Activated naive CD8-positive, alpha-beta T cell treated with anti-CD3 and anti-CD28 coated beads for 36 hours (primary cell): ENCODE data around the gene MED15. TPM values are rescaled to one million over a fixed set of nuclear protein-coding genes. Genes with fewer than 3 reads are reported as not detected.
"Not testable (repeated sequence)": the region's sequence is repeated elsewhere in the genome, so short reads cannot be mapped to it uniquely, and the experiment has no call there.

Source experiments
- DNase-seq: peaks from one replicate; pipeline ENCODE4 v3.0.0; 2021
- H3K27ac Mint-ChIP-seq: one replicate; pipeline ENCODE4 v1.8.0; 2022; ENCODE audit warnings: mild to moderate bottlenecking, moderate library complexity, mixed read lengths
- H3K27me3 Mint-ChIP-seq: one replicate; pipeline ENCODE4 v1.8.0; 2022; ENCODE audit warnings: mild to moderate bottlenecking, mixed read lengths
- H3K36me3 Mint-ChIP-seq: one replicate; pipeline ENCODE4 v1.8.0; 2021; ENCODE audit warnings: mild to moderate bottlenecking, mixed read lengths
- H3K4me1 Mint-ChIP-seq: one replicate; pipeline ENCODE4 v1.8.0; 2021; ENCODE audit warnings: mixed read lengths
- H3K4me3 Mint-ChIP-seq: one replicate; pipeline ENCODE4 v1.8.0; 2022; ENCODE audit warnings: mild to moderate bottlenecking, moderate library complexity, mixed read lengths
- H3K9me3 Mint-ChIP-seq: one replicate; pipeline ENCODE4 v1.8.0; 2022; ENCODE audit warnings: mixed read lengths
- total RNA-seq, 2 experiments: library from RNA; stranded (reverse); gene quantifications; one replicate each; pipeline ENCODE4 v1.2.3, GENCODE V29; 2021

MED15 gene
- total RNA-seq, 2 experiments from 2014 or later = 91.1 to 91.8 TPM

- no peak for DNase-seq
- Mint-ChIP-seq H3K4me1 (peaks cover 10% of the 10 kb centered on the region), H3K27me3 (no peaks in the 10 kb centered on the region), H3K27ac (no peak overlapping the region), H3K9me3 (no peaks in the 10 kb centered on the region), H3K36me3 (no peaks in the 10 kb centered on the region), H3K4me3 (no peak overlapping the region)
Observed at GRCh38 chr22:20589614-20590476, 82.4 kb downstream of the MED15 start.

GRCh38 chr22:20590477-20591294, 83.3 kb downstream of the MED15 start:
- no peaks in the 10 kb centered on the region for H3K27me3 Mint-ChIP-seq
- no peak overlapping the region for H3K4me3 Mint-ChIP-seq
- no peak for DNase-seq
- H3K4me1 Mint-ChIP-seq = peaks cover 10% of the 10 kb centered on the region
- no peaks in the 10 kb centered on the region for H3K9me3 Mint-ChIP-seq
- H3K36me3 Mint-ChIP-seq = no peaks in the 10 kb centered on the region
- no peak overlapping the region for H3K27ac Mint-ChIP-seq

GRCh38 chr22:20591295-20591645, 83.9 kb downstream of the MED15 start:
- no peak for DNase-seq
- Mint-ChIP-seq H3K9me3 (no peaks in the 10 kb centered on the region), H3K27me3 (no peaks in the 10 kb centered on the region), H3K4me1 (peaks cover 10% of the 10 kb centered on the region), H3K27ac (no peak overlapping the region), H3K4me3 (no peak overlapping the region), H3K36me3 (no peaks in the 10 kb centered on the region)

DNA sequence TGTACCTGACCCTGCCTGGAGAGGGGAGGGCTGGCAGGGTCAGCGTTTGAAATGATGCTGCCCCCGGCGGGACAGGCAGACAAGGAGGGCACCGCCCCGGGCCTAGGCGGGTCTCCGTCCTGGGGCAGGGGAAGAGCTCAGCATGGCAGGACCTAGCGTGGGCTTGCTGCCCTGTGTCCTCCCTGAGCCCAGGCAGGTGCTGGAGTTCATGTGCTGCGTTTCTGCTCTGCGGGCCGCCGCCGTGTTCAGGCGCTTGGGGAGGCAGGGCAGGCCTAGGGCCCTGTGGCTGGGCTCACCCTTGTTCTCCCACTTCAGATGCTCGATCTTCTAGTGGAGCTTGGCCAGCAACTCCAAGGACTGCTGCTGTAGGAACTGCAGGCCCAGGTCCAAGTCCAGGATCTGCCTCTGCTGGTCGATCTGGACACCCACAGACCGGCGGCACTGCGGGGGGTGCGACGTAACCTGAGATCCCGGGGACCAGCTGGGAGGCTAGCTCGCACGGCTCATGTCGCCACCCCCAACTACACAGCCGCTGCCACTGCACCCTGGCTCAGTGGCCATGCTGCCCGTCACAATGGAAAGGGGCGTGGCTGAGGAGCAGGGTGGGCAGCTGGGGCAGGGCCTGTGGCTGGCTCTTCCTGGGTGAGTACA, 84.4 kb downstream of the MED15 start:
- no peaks in the 10 kb centered on the region for H3K36me3 Mint-ChIP-seq
- no peaks in the 10 kb centered on the region for H3K27me3 Mint-ChIP-seq
- H3K4me1 Mint-ChIP-seq = peaks cover 8% of the 10 kb centered on the region
- H3K27ac Mint-ChIP-seq = no peak overlapping the region
- H3K9me3 Mint-ChIP-seq = no peaks in the 10 kb centered on the region
- no peak overlapping the region for H3K4me3 Mint-ChIP-seq
- no peak for DNase-seq

GRCh38 chr22:20594038-20594437, 86.6 kb downstream of the MED15 start:
- H3K27ac Mint-ChIP-seq = peak overlapping the region; percentile 61
- H3K4me3 Mint-ChIP-seq, H3K9me3 Mint-ChIP-seq, H3K27me3 Mint-ChIP-seq, DNase-seq, H3K4me1 Mint-ChIP-seq, H3K36me3 Mint-ChIP-seq: not testable (repeated sequence)

GRCh38 chr22:20594486-20594885, 87.1 kb downstream of the MED15 start:
- H3K9me3 Mint-ChIP-seq, H3K36me3 Mint-ChIP-seq, H3K4me1 Mint-ChIP-seq, H3K27me3 Mint-ChIP-seq, H3K4me3 Mint-ChIP-seq, DNase-seq, H3K27ac Mint-ChIP-seq: not testable (repeated sequence)

DNA sequence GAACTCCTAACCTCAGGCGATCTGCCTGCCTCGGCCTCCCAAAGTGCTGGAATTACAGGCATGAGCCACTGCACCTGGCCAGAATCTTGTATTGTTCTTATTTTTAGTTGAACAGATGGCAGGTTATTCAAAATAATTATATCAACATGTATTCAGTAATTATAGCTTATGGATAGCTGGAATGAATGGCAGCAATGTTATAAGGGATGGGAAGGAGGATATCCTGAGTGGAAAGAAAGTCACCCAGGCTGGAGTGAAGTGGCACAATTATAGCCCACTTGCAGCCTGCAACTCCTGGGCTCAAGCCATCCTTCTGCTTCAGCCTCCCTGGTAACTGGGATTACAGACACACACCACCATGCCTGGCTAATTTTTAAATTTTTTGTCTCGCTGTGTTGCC, 88.1 kb downstream of the MED15 start:
- Mint-ChIP-seq H3K27me3 (no peaks in the 10 kb centered on the region), H3K36me3 (no peaks in the 10 kb centered on the region), H3K27ac (no peak overlapping the region), H3K4me3 (no peak overlapping the region), H3K4me1 (peaks cover 4% of the 10 kb centered on the region), H3K9me3 (no peaks in the 10 kb centered on the region)
- no peak for DNase-seq

DNA sequence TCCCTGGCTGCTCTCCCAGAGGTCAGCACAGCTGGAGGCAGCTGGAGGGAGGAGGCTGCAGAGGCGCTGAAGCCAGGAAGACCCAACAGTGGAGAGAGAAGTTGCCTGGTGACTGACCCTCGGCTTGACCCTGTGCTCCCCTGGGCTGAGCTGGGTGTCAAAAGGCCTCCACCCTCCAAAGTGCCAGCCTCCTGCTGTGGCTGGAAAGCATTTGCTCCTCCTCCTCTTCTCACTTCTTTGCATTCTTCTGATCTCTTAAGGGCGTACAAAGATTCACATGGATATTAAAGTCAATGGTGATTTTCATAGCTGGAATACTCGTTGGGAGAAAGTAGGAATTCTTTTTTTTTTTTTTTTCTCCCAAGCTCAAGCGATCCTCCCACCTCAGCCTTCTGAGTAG, 91.7 kb downstream of the MED15 start:
- H3K27me3 Mint-ChIP-seq = no peaks in the 10 kb centered on the region
- H3K9me3 Mint-ChIP-seq = no peaks in the 10 kb centered on the region
- no peaks in the 10 kb centered on the region for H3K36me3 Mint-ChIP-seq
- no peaks in the 10 kb centered on the region for H3K4me1 Mint-ChIP-seq
- no peak for DNase-seq
- H3K4me3 Mint-ChIP-seq = no peak overlapping the region
- no peak overlapping the region for H3K27ac Mint-ChIP-seq

- no peaks in the 10 kb centered on the region for H3K9me3 Mint-ChIP-seq
- no peaks in the 10 kb centered on the region for H3K36me3 Mint-ChIP-seq
- no peak for DNase-seq
- H3K27me3 Mint-ChIP-seq = no peaks in the 10 kb centered on the region
- no peak overlapping the region for H3K4me3 Mint-ChIP-seq
- no peak overlapping the region for H3K27ac Mint-ChIP-seq
- no peaks in the 10 kb centered on the region for H3K4me1 Mint-ChIP-seq
Observed at GRCh38 chr22:20600137-20600673, 92.8 kb downstream of the MED15 start.

- H3K4me3 Mint-ChIP-seq = no peak overlapping the region
- H3K27ac Mint-ChIP-seq = no peak overlapping the region
- H3K27me3 Mint-ChIP-seq = no peaks in the 10 kb centered on the region
- H3K9me3 Mint-ChIP-seq = no peaks in the 10 kb centered on the region
- no peaks in the 10 kb centered on the region for H3K36me3 Mint-ChIP-seq
- H3K4me1 Mint-ChIP-seq = peaks cover 6% of the 10 kb centered on the region
- DNase-seq = no peak
Observed at GRCh38 chr22:20601308-20601707, 93.9 kb downstream of the MED15 start.

GRCh38 chr22:20602609-20603164, 95.3 kb downstream of the MED15 start:
- Mint-ChIP-seq H3K36me3 (no peaks in the 10 kb centered on the region), H3K27ac (no peak overlapping the region), H3K27me3 (no peaks in the 10 kb centered on the region), H3K9me3 (no peaks in the 10 kb centered on the region), H3K4me1 (peaks cover 8% of the 10 kb centered on the region), H3K4me3 (no peak overlapping the region)
- DNase-seq = no peak

GRCh38 chr22:20604092-20604747, 96.8 kb downstream of the MED15 start:
- no peak for DNase-seq
- Mint-ChIP-seq H3K27ac (no peak overlapping the region), H3K36me3 (no peaks in the 10 kb centered on the region), H3K27me3 (no peaks in the 10 kb centered on the region), H3K4me3 (no peak overlapping the region), H3K4me1 (peaks cover 8% of the 10 kb centered on the region), H3K9me3 (no peaks in the 10 kb centered on the region)

DNA sequence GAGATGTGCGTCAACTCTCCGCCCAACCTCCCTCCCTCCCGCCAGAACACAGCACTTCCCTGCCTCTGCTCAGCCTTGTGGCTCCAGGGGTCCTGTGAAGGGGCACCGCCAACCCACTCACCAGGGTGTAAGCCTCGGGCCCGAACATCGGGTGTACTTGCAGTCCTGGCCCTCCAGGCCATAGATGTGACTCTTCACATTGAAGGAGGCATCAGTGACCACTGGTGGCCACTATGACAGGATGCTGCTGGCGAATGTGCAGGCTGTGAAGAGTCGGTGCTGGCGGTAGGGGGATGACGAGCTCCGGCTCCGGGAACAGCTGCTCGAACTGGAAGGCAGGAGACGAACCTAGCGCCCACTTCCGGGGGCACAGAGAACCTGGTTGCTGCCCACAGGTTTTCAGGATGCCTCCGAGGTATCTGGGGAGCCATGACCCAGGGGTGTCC, 97.4 kb downstream of the MED15 start:
- H3K36me3 Mint-ChIP-seq = no peaks in the 10 kb centered on the region
- no peaks in the 10 kb centered on the region for H3K9me3 Mint-ChIP-seq
- no peaks in the 10 kb centered on the region for H3K27me3 Mint-ChIP-seq
- DNase-seq = no peak
- no peak overlapping the region for H3K27ac Mint-ChIP-seq
- peaks cover 8% of the 10 kb centered on the region for H3K4me1 Mint-ChIP-seq
- no peak overlapping the region for H3K4me3 Mint-ChIP-seq

- H3K27me3 Mint-ChIP-seq = no peaks in the 10 kb centered on the region
- no peaks in the 10 kb centered on the region for H3K9me3 Mint-ChIP-seq
- no peaks in the 10 kb centered on the region for H3K36me3 Mint-ChIP-seq
- H3K27ac Mint-ChIP-seq = no peak overlapping the region
- no peak for DNase-seq
- H3K4me1 Mint-ChIP-seq = peaks cover 8% of the 10 kb centered on the region
- no peak overlapping the region for H3K4me3 Mint-ChIP-seq
Observed at GRCh38 chr22:20605328-20605727, 97.9 kb downstream of the MED15 start.
